IPS-18c (cell line): ENCODE results near the gene TSC22D4.
"Not testable (repeated sequence)": the region's sequence is repeated elsewhere in the genome, so short reads cannot be mapped to it uniquely, and the experiment has no call there.

ENCODE experiments used
- H3K4me3 ChIP-seq: 2 replicates; pipeline ENCODE4 v1.7.0; 2013; ENCODE audit warnings: low read depth, mild to moderate bottlenecking, low read length, moderate library complexity; ENCODE audit not compliant: insufficient read depth
- H3K9me3 ChIP-seq: one replicate; pipeline ENCODE4 v1.6.1; 2013; ENCODE audit warnings: mild to moderate bottlenecking, low read length, moderate library complexity; ENCODE audit not compliant: control insufficient read depth, insufficient read depth

Gene TSC22D4

GRCh38 chr7:100465299-100465698 lies 13.7 kb downstream of the TSC22D4 start:
- no peaks in the 10 kb centered on the region for H3K9me3 ChIP-seq
- H3K4me3 ChIP-seq, result no peak overlapping the region

GRCh38 chr7:100464791-100465190 lies 14.2 kb downstream of the TSC22D4 start:
- no peak overlapping the region for H3K4me3 ChIP-seq

GRCh38 chr7:100464210-100464660 lies 14.8 kb downstream of the TSC22D4 start, which contains the start of gene SPACDR:
Gene SPACDR, minus strand, starts transcription at chr7:100464260. Its CDS starts 235 bp downstream, at chr7:100464025.
- Histone ChIP-seq H3K4me3 (no peak within 1 kb of the TSS), H3K9me3 (no peaks in the 10 kb centered on the region)

More at GRCh38 chr7:100464791-100465190, 14.2 kb downstream of the TSC22D4 start:
- no peaks in the 10 kb centered on the region for H3K9me3 ChIP-seq

- Histone ChIP-seq H3K9me3 (no peaks in the 10 kb centered on the region), H3K4me3 (no peak overlapping the region)
Measured at GRCh38 chr7:100457033-100457432, 22.0 kb downstream of the TSC22D4 start.

- Histone ChIP-seq H3K4me3 (0 out of 2 replicates have a peak overlapping the region, but pooled peaks have one; percentile 4), H3K9me3 (no peaks in the 10 kb centered on the region)
Measured at GRCh38 chr7:100456562-100456961, 22.5 kb downstream of the TSC22D4 start.

- Histone ChIP-seq H3K4me3 (no peak overlapping the region), H3K9me3 (no peaks in the 10 kb centered on the region)
Measured at GRCh38 chr7:100455206-100455605, 23.8 kb downstream of the TSC22D4 start.

- not testable (repeated sequence) for H3K9me3 ChIP-seq, H3K4me3 ChIP-seq
Measured at GRCh38 chr7:100453854-100454253, 25.2 kb downstream of the TSC22D4 start.

GRCh38 chr7:100452513-100452912 lies 26.5 kb downstream of the TSC22D4 start:
- Histone ChIP-seq H3K9me3 (no peaks in the 10 kb centered on the region), H3K4me3 (no peak overlapping the region)

GRCh38 chr7:100449190-100449795 lies 29.7 kb downstream of the TSC22D4 start:
- Histone ChIP-seq H3K4me3 (no peak overlapping the region), H3K9me3 (no peaks in the 10 kb centered on the region)

- not testable (repeated sequence) for H3K4me3 ChIP-seq, H3K9me3 ChIP-seq
Measured at GRCh38 chr7:100447363-100447762, 31.7 kb downstream of the TSC22D4 start.

GRCh38 chr7:100446040-100446439 lies 33.0 kb downstream of the TSC22D4 start:
- Histone ChIP-seq H3K9me3 (no peaks in the 10 kb centered on the region), H3K4me3 (no peak overlapping the region)

GRCh38 chr7:100444311-100445278 lies 34.4 kb downstream of the TSC22D4 start:
- H3K4me3 ChIP-seq, result no peak overlapping the region

GRCh38 chr7:100443096-100443840 lies 35.7 kb downstream of the TSC22D4 start:
- no peak overlapping the region for H3K4me3 ChIP-seq
- H3K9me3 ChIP-seq, result no peaks in the 10 kb centered on the region

More at GRCh38 chr7:100444311-100445278, 34.4 kb downstream of the TSC22D4 start:
- no peaks in the 10 kb centered on the region for H3K9me3 ChIP-seq

GRCh38 chr7:100441641-100442535 lies 37.1 kb downstream of the TSC22D4 start:
- Histone ChIP-seq H3K4me3 (no peak overlapping the region), H3K9me3 (no peaks in the 10 kb centered on the region)

GRCh38 chr7:100439244-100439643 lies 39.8 kb downstream of the TSC22D4 start:
- H3K9me3 ChIP-seq, H3K4me3 ChIP-seq: not testable (repeated sequence)

GRCh38 chr7:100438731-100439130 lies 40.3 kb downstream of the TSC22D4 start:
- H3K4me3 ChIP-seq, H3K9me3 ChIP-seq: not testable (repeated sequence)
